ENCODE results near the gene EARS2. TPM values are rescaled to one million over a fixed set of nuclear protein-coding genes. Genes with fewer than 3 reads are reported as not detected.
A peak's percentile ranks its signal among the peaks of the same experiment; 100 is the strongest.

EARS2 gene
- total and polyA plus RNA-seq, 10 of the 15 experiments (the other 5 are each of a cell fraction or from before 2014, with no cell fraction given), result 12.9 to 65.9 (median 33.5) TPM

GRCh38 chr16:23595246-23595950 lies 38.2 kb upstream of the EARS2 start:
- Histone ChIP-seq H3K4me3 (peak overlapping the region; percentile 82), H3K27me3 (replicated peaks in 1 of 2; ENCODE audit: control insufficient read depth in 2 of 2, insufficient read depth in 2 of 2, low read length in 1 of 2) (no peaks in the 10 kb centered on the region), H3K9me3 (replicated peaks; ENCODE audit: control insufficient read depth, insufficient read depth, low read length) (no peaks in the 10 kb centered on the region), H3K36me3 (ENCODE audit: control insufficient read depth in 2 of 2, insufficient read depth in 2 of 2, low read length in 1 of 2) (peaks cover 6 to 13% of the 10 kb centered on the region in 2 experiments), H3K4me2 (ENCODE audit: control insufficient read depth, insufficient read depth) (peak overlapping the region; percentile 64), H2AFZ (ENCODE audit: control insufficient read depth, low read depth, low read length) (peak overlapping the region; percentile 93), H3K4me1 (ENCODE audit: control insufficient read depth, insufficient read depth, low read length) (peaks cover 16% of the 10 kb centered on the region), H3K9ac (ENCODE audit: control insufficient read depth, insufficient read depth, low read length) (peak overlapping the region; percentile 89), H3K27ac (ENCODE audit: control insufficient read depth, insufficient read depth) (peak overlapping the region; percentile 77), H4K20me1 (ENCODE audit: control insufficient read depth, insufficient read depth) (no peaks in the 10 kb centered on the region; the same call in 1 of the 2 replicates), H3K79me2 (ENCODE audit: control insufficient read depth, insufficient read depth, low read length) (peaks cover 44% of the 10 kb centered on the region)
- RAD21 ChIA-PET (ENCODE audit: unreplicated experiment), result interaction anchor here (1.8 kb wide), 1 partner anchor 37 kb away, joined by 13 read pairs; the partner anchor contains the start of genes EARS2 and UBFD1
- BruUV-seq (replicated peaks), result TSS peak; percentile 73
- DNase-seq (ENCODE audit: low read depth, low spot score) (no peak), FAIRE-seq (no peak), ATAC-seq (peak; percentile 9)
- SMC1A ChIA-PET (ENCODE audit: uncharacterized antibody, unreplicated experiment), result no interaction called here
- TF ChIP-seq BCLAF1 (IDR thresholded peaks at IDR 0.05) (no peak), SREBF1 (IDR thresholded peaks at IDR 0.05; ENCODE audit: low read length) (no peak), ATF3 (IDR thresholded peaks at IDR 0.05; ENCODE audit: borderline replicate concordance, extremely low read depth, low read depth, low read length) (no peak)
- CTCF ChIA-PET, result no interaction called here
- intact Hi-C loops (cut with micrococcal nuclease; ENCODE audit: unreplicated experiment), result loop anchor here (5.0 kb wide), 1 partner anchor 88 kb away; no protein-coding TSS in a partner anchor
- POLR2A ChIA-PET, result no interaction called here
- 33% methylated on average over 34 of the region's 34 CpGs for WGBS (ENCODE audit: insufficient coverage, insufficient replicate concordance, low lambda C conversion rate, missing lambda C conversion rate)
- in situ Hi-C loops (cut with MboI), result no loop called here

Measured in GM12878 (cell line).